HepG2 (cell line): ENCODE measurements around the gene SPATC1L. TPM values are rescaled to one million over a fixed set of nuclear protein-coding genes. Genes with fewer than 3 reads are reported as not detected.

ENCODE experiments used
- ATAC-seq: fragments of 200-7000 bp; cut with Tn5 transposase; 3 replicates; pipeline ENCODE4 v1.9.1; 2020; ENCODE audit warnings: mild to moderate bottlenecking, moderate library complexity
- BruUV-seq: library from RNA; stranded (reverse); fragments of 400-500 nt; replicated peaks from 2 replicates; lab custom pipeline; 2021; lab: Mats Ljungman, UMichigan
- CTCF ChIA-PET: fragments of 300-600 bp; formaldehyde crosslinking; extraction: SDS; loops from one replicate; lab custom pipeline; 2021; ENCODE audit warnings: low total read pairs, inconsistent platforms, low intra/inter-chr PET ratio; lab: Yijun Ruan, JAX
- POLR2A ChIA-PET: fragments of 350-600 bp; sonication (Branson Sonifier 250); formaldehyde crosslinking; loops from one replicate; lab custom pipeline; 2020; ENCODE audit warnings: antibody characterized with exemption, inconsistent platforms; lab: Yijun Ruan, JAX
- DNase-seq: peaks from one replicate; pipeline ENCODE4 v3.0.0-alpha.2; 2015; ENCODE audit warnings: low spot score
- FAIRE-seq: peaks from 3 replicates; lab custom pipeline; 2011; peaks lifted over from hg19 to GRCh38; lab: Jason Lieb, UNC
- H2AFZ ChIP-seq: one replicate; pipeline ENCODE4 v1.6.1; 2011; ENCODE audit warnings: low read length, inconsistent platforms
- H3K27ac ChIP-seq: fragments of 300-600 bp; 3 replicates; pipeline ENCODE4 v1.8.0; 2011; ENCODE audit warnings: mixed run types, mild to moderate bottlenecking, mixed read lengths, low read length, inconsistent platforms; ENCODE audit not compliant: insufficient read depth; ENCODE audit errors: extremely low read length
- H3K27me3 ChIP-seq, 2 experiments: fragments of 200-600 bp in 1 of 2; 2 replicates in 1 of 2; 3 replicates in 1 of 2; pipeline versions ENCODE4 v1.6.0 to v1.8.0; 2011; ENCODE audit warnings: low read length in 2 of 2, mild to moderate bottlenecking in 2 of 2, moderate library complexity in 2 of 2, inconsistent platforms in 1 of 2; ENCODE audit not compliant: insufficient read depth in 2 of 2, control insufficient read depth in 1 of 2
- H3K36me3 ChIP-seq, 2 experiments: fragments of 200-600 bp in 1 of 2; replicated peaks in 1 of 2; 2 replicates in 1 of 2; 3 replicates in 1 of 2; pipeline versions ENCODE4 v1.5.1 to v1.8.0; 2011; ENCODE audit warnings: low read length in 2 of 2, inconsistent platforms in 1 of 2; ENCODE audit not compliant: insufficient read depth in 2 of 2, control insufficient read depth in 1 of 2
- H3K4me1 ChIP-seq: 2 replicates; pipeline ENCODE4 v1.5.1; 2012; ENCODE audit warnings: low read length, inconsistent platforms; ENCODE audit not compliant: insufficient read depth
- H3K4me2 ChIP-seq: 2 replicates; pipeline ENCODE4 v1.6.0; 2011; ENCODE audit warnings: low read depth, low read length, inconsistent platforms
- H3K4me3 ChIP-seq, 3 experiments: fragments of 200-600 bp in 1 of 3; sonication (generic), shearing (Covaris generic) in 1 of 3; replicated peaks in 1 of 3; 2 replicates each; pipeline ENCODE4 v1.5.1; 2011 to 2016; ENCODE audit warnings: low read length in 3 of 3, inconsistent platforms in 2 of 3, low read depth in 2 of 3, mild to moderate bottlenecking in 2 of 3, control low read depth in 1 of 3, mixed read lengths in 1 of 3; ENCODE audit not compliant: insufficient read depth in 1 of 3
- H3K79me2 ChIP-seq: one replicate; pipeline ENCODE4 v1.6.1; 2011; ENCODE audit warnings: low read length, inconsistent platforms; ENCODE audit not compliant: insufficient read depth
- H3K9ac ChIP-seq: 2 replicates; pipeline ENCODE4 v1.6.0; 2011; ENCODE audit warnings: mild to moderate bottlenecking, low read depth, low read length, inconsistent platforms; ENCODE audit not compliant: insufficient read depth
- H3K9me3 ChIP-seq: 2 replicates; pipeline ENCODE4 v1.5.1; 2012; ENCODE audit warnings: mild to moderate bottlenecking, low read length
- H4K20me1 ChIP-seq: 2 replicates; pipeline ENCODE4 v1.6.0; 2011; ENCODE audit warnings: inconsistent platforms, mild to moderate bottlenecking, low read length, moderate library complexity; ENCODE audit not compliant: insufficient read depth
- AKAP8 ChIP-seq: sonication (generic); formaldehyde crosslinking; IDR thresholded peaks from 2 replicates; pipeline ENCODE4 v1.5.1; 2020; ENCODE audit warnings: mild to moderate bottlenecking, missing genetic modification reagents
- BHLHE40 ChIP-seq: IDR thresholded peaks from 2 replicates; pipeline ENCODE4 v1.6.1; 2011; ENCODE audit warnings: low read length, improper control_type of control experiment
- CBX1 ChIP-seq: IDR thresholded peaks from one replicate; pipeline ENCODE4 v1.6.1; 2016; ENCODE audit warnings: antibody characterized with exemption, low read depth
- CHD2 ChIP-seq: IDR thresholded peaks from 2 replicates; pipeline ENCODE4 v1.6.1; 2011; ENCODE audit warnings: low read depth, low read length, improper control_type of control experiment
- ERF ChIP-seq: IDR thresholded peaks from 2 replicates; pipeline ENCODE4 v1.6.1; 2018; ENCODE audit warnings: missing biosample characterization, missing genetic modification reagents
- FOXA1 ChIP-seq, 2 experiments: fragments of 450-650 bp in 1 of 2; sonication (generic) in 1 of 2; formaldehyde crosslinking in 1 of 2; IDR thresholded peaks; 2 replicates each; pipeline versions ENCODE4 v1.4.0 to v1.6.1; 2016 to 2020; ENCODE audit warnings: missing genetic modification reagents in 1 of 2
- GTF2F1 ChIP-seq: fragments of 150-350 bp; IDR thresholded peaks from 2 replicates; pipeline ENCODE4 v1.6.1; 2014; ENCODE audit warnings: low read length
- HNF4G ChIP-seq, 2 experiments: sonication (generic) in 1 of 2; formaldehyde crosslinking in 1 of 2; IDR thresholded peaks; 2 replicates each; pipeline versions ENCODE4 v1.4.0 to v1.6.1; 2011 to 2020; ENCODE audit warnings: borderline replicate concordance in 2 of 2, low read depth in 2 of 2, mild to moderate bottlenecking in 2 of 2, low read length in 1 of 2, missing genetic modification reagents in 1 of 2, moderate library complexity in 1 of 2
- JUNB ChIP-seq: sonication (generic); formaldehyde crosslinking; IDR thresholded peaks from 2 replicates; pipeline ENCODE4 v1.8.0; 2022; ENCODE audit warnings: missing genetic modification reagents, mild to moderate bottlenecking, borderline replicate concordance
- PRPF4 ChIP-seq: fragments of 200-400 bp; formaldehyde crosslinking; IDR thresholded peaks from 2 replicates; pipeline ENCODE4 v1.6.1; 2016; ENCODE audit warnings: low read length, low read depth; ENCODE audit not compliant: poor library complexity, severe bottlenecking
- TOE1 ChIP-seq: sonication (generic); formaldehyde crosslinking; IDR thresholded peaks from 2 replicates; pipeline ENCODE4 v1.4.0; 2020; ENCODE audit warnings: mild to moderate bottlenecking, missing genetic modification reagents
- ZBTB7A ChIP-seq: sonication (generic); formaldehyde crosslinking; IDR thresholded peaks from 2 replicates; pipeline ENCODE4 v1.8.0; 2022; ENCODE audit warnings: mild to moderate bottlenecking, missing genetic modification reagents
- ZFP36L1 ChIP-seq: sonication (generic); formaldehyde crosslinking; IDR thresholded peaks from 2 replicates; pipeline ENCODE4 v1.8.0; 2022; ENCODE audit warnings: mild to moderate bottlenecking, missing genetic modification reagents, moderate library complexity
- ZMYM3 ChIP-seq: sonication (generic); formaldehyde crosslinking; IDR thresholded peaks from 2 replicates; pipeline ENCODE4 v1.5.1; 2020; ENCODE audit warnings: mild to moderate bottlenecking, missing genetic modification reagents
- ZMYM4 ChIP-seq: sonication (generic); formaldehyde crosslinking; IDR thresholded peaks from 2 replicates; pipeline ENCODE4 v1.8.1; 2023; ENCODE audit warnings: mild to moderate bottlenecking, missing genetic modification reagents
- ZNF431 ChIP-seq: sonication (generic); formaldehyde crosslinking; IDR thresholded peaks from 2 replicates; pipeline ENCODE4 v1.9.0; 2022; ENCODE audit warnings: missing genetic modification reagents, low read depth, mild to moderate bottlenecking, borderline replicate concordance
- ZSCAN31 ChIP-seq: sonication (generic); formaldehyde crosslinking; IDR thresholded peaks from 2 replicates; pipeline ENCODE4 v1.5.0; 2020; ENCODE audit warnings: low read depth, mild to moderate bottlenecking, missing genetic modification reagents
- WGBS: methylation state at CpG from one replicate; pipeline ENCODE4 v1.1.6; 2017; ENCODE audit warnings: low lambda C conversion rate; 5-methylcytosine and 5-hydroxymethylcytosine counted together
- in situ Hi-C: cut with HindIII; loops from 2 replicates; pipeline ENCODE4 v1.10.0; 2017; ENCODE audit warnings: low pct_unique_long_range_greater_than_20kb; ENCODE audit not compliant: extremely low pct_ligation_motif_present
- intact Hi-C: fragments of 100-400 bp; cut with micrococcal nuclease; formaldehyde crosslinking; loops from one replicate; pipeline ENCODE4 v1.10.0; 2022; ENCODE audit not compliant: unreplicated experiment
- polyA plus RNA-seq, 8 experiments: library from polyadenylated mRNA; depleted of rRNA in 3 of 8; stranded (reverse) in 7 of 8; unstranded in 1 of 8; fragments of >200 nt; fragmentation: Illumina TruSeq in 4 of 8; extraction: Trizol in 4 of 8; gene quantifications; 2 replicates each; pipeline versions ENCODE4 v1.2.1 to v1.2.3, GENCODE V29; 2011 to 2016; ENCODE audit warnings: low read depth in 4 of 8, missing spikeins in 1 of 8, mixed read lengths in 1 of 8; ENCODE audit not compliant: insufficient read depth in 1 of 8
- total RNA-seq, 5 experiments: library from RNA; depleted of rRNA; stranded (reverse); fragments of >200 nt; fragmentation: Illumina TruSeq; extraction: Trizol; gene quantifications; 2 replicates each; pipeline ENCODE4 v1.2.3, GENCODE V29; 2016; ENCODE audit warnings: low read depth in 1 of 5
- TF ChIP-seq, protein P1 (sequence below): sonication (generic); formaldehyde crosslinking; IDR thresholded peaks from 2 replicates; pipeline ENCODE4 v1.8.1; 2023; ENCODE audit warnings: mild to moderate bottlenecking, missing genetic modification reagents, borderline replicate concordance
- TF ChIP-seq, protein P2 (sequence below): sonication (generic); formaldehyde crosslinking; IDR thresholded peaks from 2 replicates; pipeline ENCODE4 v1.4.0; 2020; ENCODE audit warnings: low read depth, missing genetic modification reagents

SPATC1L gene
- total and polyA plus RNA-seq, 2 of the 13 experiments (the other 11 are each of a cell fraction or from before 2014, with no cell fraction given): 1.4 to 3.3 TPM

DNA sequence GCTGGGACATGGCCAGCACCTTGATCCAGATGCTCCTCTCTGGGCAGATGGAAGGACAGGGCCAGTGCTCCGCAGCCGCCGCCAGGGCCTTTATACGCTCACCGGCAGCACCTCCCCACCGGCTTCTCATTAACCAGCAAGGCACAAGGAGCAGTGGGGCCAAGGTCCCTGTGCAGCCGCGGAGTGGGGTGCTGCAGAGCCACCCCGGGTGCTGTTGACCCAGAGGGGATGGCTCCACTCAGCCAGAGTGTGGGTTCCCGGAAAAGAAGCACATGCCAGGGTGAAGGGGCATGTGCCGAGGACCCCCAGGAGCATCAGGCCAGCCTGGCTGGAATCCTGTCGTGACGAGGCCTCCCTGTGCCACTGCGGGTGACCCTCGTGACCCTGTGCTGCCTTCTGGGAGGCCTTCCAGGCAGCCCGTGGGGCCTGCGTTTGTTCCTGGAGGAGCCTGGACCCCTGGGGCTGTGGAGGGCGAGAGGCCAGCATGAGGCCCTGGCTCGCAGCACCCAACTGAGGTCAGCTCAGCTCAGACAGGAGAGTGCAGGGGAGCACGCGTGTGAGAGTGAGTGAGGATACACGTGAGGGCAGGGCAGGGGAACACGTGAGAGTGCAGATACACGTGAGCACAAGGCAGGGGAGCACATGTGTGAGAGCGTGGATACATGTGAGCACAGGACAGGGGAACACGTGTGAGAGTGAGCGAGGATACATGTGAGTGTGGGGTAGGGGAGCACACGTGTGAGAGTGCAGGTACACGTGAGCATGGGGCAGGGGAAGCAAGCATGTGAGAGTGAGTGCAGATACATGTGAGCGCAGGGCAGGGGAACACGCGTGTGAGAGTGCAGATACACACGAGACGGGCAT is 28.5 kb downstream of the SPATC1L start, which contains the start of gene FTCD:
FTCD (minus strand) TSS at position 66 of the 864 bp plus-strand sequence; CDS start at position 10, 56 bp downstream.
- H2AFZ ChIP-seq: no peak within 1 kb of the TSS
- WGBS: 57% methylated on average over 18 of the region's 34 CpGs
- intact Hi-C loops: loop anchor here (5.0 kb wide), 1 partner anchor 72 kb away; the partner anchor contains the start of gene LSS
- peak within 1 kb of the TSS; percentile 86 for H3K9ac ChIP-seq
- CTCF ChIA-PET: no interaction called here
- no peaks in the 10 kb centered on the region for H3K9me3 ChIP-seq
- peaks cover 23% of the 10 kb centered on the region for H3K79me2 ChIP-seq
- H3K36me3 ChIP-seq: peaks cover 0 to 10% of the 10 kb centered on the region in 2 experiments; a peak in 1 of 5 replicates
- no peaks in the 10 kb centered on the region; a peak in 2 of 5 replicates for H3K27me3 ChIP-seq
- POLR2A ChIA-PET: interaction anchor here (0.7 to 1.7 kb wide), 2 partner anchors 13 to 108 kb away, joined by 3 to 10 read pairs; no protein-coding TSS in a partner anchor
- ATAC-seq: peak; percentile 77
- peaks cover 8% of the 10 kb centered on the region; the same call in 1 of the 2 replicates for H4K20me1 ChIP-seq
- peak; percentile 59 for FAIRE-seq
- DNase-seq: peak; percentile 72
- no TSS peak for BruUV-seq
- peak within 1 kb of the TSS; percentile 94 for H3K4me2 ChIP-seq
- H3K27ac ChIP-seq: peak within 1 kb of the TSS; percentile 83
- peaks cover 43% of the 10 kb centered on the region for H3K4me1 ChIP-seq
- in situ Hi-C loops: no loop called here
- peak within 1 kb of the TSS; percentile 84 to 97 (median 96) for H3K4me3 ChIP-seq
- TF ChIP-seq, protein P1, sequence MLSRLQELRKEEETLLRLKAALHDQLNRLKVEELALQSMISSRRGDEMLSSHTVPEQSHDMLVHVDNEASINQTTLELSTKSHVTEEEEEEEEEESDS (CRISPR knock-in tag): no peak
- TF ChIP-seq JUNB (CRISPR knock-in tag): peak; percentile 70
- TF ChIP-seq PRPF4: no peak
- peak; percentile 93 for TF ChIP-seq BHLHE40
- peak; percentile 19 for TF ChIP-seq CBX1
- no peak for TF ChIP-seq GTF2F1
- peak; percentile 75 for TF ChIP-seq ZBTB7A (CRISPR knock-in tag)
- TF ChIP-seq, protein P2, sequence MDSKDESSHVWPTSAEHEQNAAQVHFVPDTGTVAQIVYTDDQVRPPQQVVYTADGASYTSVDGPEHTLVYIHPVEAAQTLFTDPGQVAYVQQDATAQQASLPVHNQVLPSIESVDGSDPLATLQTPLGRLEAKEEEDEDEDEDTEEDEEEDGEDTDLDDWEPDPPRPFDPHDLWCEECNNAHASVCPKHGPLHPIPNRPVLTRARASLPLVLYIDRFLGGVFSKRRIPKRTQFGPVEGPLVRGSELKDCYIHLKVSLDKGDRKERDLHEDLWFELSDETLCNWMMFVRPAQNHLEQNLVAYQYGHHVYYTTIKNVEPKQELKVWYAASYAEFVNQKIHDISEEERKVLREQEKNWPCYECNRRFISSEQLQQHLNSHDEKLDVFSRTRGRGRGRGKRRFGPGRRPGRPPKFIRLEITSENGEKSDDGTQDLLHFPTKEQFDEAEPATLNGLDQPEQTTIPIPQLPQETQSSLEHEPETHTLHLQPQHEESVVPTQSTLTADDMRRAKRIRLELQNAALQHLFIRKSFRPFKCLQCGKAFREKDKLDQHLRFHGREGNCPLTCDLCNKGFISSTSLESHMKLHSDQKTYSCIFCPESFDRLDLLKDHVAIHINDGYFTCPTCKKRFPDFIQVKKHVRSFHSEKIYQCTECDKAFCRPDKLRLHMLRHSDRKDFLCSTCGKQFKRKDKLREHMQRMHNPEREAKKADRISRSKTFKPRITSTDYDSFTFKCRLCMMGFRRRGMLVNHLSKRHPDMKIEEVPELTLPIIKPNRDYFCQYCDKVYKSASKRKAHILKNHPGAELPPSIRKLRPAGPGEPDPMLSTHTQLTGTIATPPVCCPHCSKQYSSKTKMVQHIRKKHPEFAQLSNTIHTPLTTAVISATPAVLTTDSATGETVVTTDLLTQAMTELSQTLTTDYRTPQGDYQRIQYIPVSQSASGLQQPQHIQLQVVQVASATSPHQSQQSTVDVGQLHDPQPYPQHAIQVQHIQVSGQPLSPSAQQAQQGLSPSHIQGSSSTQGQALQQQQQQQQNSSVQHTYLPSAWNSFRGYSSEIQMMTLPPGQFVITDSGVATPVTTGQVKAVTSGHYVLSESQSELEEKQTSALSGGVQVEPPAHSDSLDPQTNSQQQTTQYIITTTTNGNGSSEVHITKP (CRISPR knock-in tag): 0 out of 2 replicates have a peak, but pooled peaks have one; percentile 59
- 0 out of 2 replicates have a peak, but pooled peaks have one; percentile 51 for TF ChIP-seq ZNF431 (CRISPR knock-in tag)
- peak; percentile 73; the same call in 1 of the 2 replicates for TF ChIP-seq ZFP36L1
- TF ChIP-seq ZMYM4 (CRISPR knock-in tag): peak; percentile 84
- TF ChIP-seq ERF: 0 out of 2 replicates have a peak, but pooled peaks have one; percentile 28
- TF ChIP-seq AKAP8 (CRISPR knock-in tag): no peak; the same call in 1 of the 2 replicates
- TF ChIP-seq ZMYM3 (CRISPR knock-in tag): 0 out of 2 replicates have a peak, but pooled peaks have one; percentile 11
- no peak for TF ChIP-seq FOXA1 (IDR thresholded peaks at IDR 0.05)
- TF ChIP-seq FOXA1 (CRISPR knock-in tag; IDR thresholded peaks at IDR 0.05): peak; percentile 62
- peak; percentile 67; the same call in 1 of the 2 replicates for TF ChIP-seq HNF4G (IDR thresholded peaks at IDR 0.05; ENCODE audit: borderline replicate concordance, low read depth, low read length)
- peak; percentile 23; the same call in 1 of the 2 replicates for TF ChIP-seq HNF4G (CRISPR knock-in tag; IDR thresholded peaks at IDR 0.05; ENCODE audit: borderline replicate concordance, low read depth)
- TF ChIP-seq CHD2: no peak
- TF ChIP-seq ZSCAN31 (CRISPR knock-in tag): peak; percentile 61; the same call in 1 of the 2 replicates
- no peak for TF ChIP-seq TOE1 (CRISPR knock-in tag)
